Stimulated activated CD4-positive, alpha-beta T cell treated with anti-CD3 and anti-CD28 coated beads, Interleukin-12 subunit alpha, Interleukin-12 subunit beta, amount 100 ng/mL, for 24 hours (primary cell): ENCODE results near the gene ENPP3.
A peak's percentile ranks its signal among the peaks of the same experiment; 100 is the strongest.

Experiments
- DNase-seq, 2 experiments: peaks; one replicate each; pipeline ENCODE4 v3.0.0-alpha.2; 2020; ENCODE audit warnings: low read depth in 2 of 2

Gene ENPP3

DNA sequence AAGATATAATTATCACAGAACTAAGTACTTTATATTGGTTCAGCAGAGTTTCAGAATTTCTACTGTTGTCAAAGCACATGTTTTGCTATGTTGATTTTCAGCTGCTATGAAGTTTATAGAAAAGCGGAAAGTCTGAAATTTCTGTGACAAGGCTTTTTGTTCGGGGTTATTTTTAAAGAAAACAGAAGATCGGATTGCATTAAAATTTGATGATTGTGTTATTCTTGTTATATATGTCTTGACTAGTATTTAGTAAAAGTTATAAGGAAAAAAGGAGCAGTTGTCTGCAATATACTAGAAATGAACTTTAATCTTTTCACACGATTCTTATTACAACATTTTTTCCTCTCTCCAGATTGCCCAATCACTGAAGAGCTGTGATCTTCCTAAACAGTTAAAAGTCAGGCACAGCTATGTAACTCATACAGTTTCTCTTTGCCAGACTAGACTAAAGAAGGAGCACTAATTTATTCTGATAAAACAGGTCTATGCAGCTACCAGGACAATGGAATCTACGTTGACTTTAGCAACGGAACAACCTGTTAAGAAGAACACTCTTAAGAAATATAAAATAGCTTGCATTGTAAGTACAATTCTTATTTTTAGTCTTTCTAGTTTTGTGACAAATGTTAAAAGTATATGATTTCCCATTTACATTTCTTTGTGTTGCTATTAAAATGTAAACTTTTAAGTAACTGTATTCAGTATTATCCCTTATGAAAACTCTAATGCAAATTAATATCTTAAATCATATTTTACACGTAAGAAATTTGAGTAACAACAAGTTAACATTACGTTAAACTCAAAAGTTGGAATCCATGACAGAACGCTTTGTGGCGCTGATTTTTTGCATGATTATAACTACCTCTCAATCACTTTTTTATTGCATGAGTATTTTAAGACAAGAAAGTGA is at the start of gene ENPP3:
ENPP3 (plus strand) TSS at position 423 of the 913 bp plus-strand sequence; CDS start at position 506, 83 bp downstream.
- no peak for DNase-seq

DNA sequence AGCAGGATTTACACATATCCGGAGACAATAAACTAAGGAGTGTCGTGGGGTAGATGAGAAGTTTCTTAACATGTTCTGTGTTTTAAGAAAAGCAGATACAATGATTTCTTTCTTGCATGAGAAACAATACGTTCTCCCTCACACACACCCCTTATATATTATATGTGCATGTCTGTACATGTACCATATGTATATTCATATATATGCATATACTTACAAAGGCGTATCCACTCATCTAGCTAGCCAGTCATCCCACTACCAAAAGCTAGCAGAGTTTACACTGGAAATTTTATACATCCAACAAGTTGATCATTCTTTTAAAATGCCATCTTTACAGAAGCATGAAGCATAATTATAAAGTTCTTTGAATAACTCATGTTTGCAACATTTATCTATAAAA is 49.2 kb upstream of the ENPP3 start:
- DNase-seq: no peak

DNA sequence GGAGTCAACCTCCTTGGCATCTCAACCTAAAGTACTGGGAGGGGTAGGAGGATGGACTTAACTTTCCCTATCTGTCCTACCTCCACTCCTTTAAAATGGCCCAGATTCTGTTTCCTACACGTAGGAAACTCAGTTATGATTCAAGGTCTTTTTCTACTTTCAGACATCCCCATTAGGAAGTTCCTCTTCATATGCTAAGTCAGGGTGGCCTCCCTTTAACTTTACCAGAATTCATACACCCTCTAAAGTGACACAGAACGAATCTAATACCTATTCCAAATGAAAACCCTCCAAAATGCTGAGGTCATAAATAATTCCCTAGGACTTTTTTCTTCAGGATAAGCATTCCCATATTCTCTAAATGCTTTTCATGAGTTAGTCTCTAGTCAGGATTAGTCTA is 48.5 kb upstream of the ENPP3 start:
- DNase-seq: no peak

DNA sequence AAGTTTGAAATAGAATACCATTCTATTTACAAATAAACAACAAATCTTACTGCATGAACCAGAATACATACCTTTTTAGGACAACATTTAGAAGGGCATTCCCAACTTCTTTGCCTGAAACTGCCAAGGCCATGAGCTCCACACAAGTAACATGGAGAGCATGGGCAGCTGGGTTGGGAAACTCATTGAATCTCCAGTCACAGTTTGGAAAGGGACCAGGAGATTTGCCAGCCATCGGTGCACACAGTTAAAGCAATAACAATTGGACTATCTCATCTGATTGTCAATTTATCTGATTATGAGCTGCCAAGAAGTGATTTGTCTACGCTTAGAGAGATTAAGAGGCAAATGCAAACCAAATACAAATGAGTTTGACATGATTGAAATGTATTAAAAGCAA is 44.2 kb upstream of the ENPP3 start:
- no peak for DNase-seq

DNA sequence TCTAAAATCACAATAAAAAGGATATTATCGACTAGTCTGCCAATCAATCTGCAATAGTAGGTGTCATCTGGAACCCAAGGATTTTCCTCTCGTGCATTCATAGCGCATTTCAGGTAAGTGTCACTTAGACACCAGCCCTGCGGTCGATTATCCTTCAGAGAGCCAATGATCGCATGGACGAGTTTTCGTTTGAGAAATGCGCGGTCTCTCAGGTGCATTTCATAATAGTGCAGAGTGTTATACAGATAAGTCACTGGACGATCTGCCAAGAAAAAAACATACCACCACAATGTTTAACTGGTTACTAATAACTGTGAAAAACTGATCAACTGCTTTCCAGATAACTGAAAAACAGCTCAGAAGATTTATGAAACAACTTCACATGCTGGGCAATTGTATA is 43.0 kb upstream of the ENPP3 start:
- no peak for DNase-seq

DNA sequence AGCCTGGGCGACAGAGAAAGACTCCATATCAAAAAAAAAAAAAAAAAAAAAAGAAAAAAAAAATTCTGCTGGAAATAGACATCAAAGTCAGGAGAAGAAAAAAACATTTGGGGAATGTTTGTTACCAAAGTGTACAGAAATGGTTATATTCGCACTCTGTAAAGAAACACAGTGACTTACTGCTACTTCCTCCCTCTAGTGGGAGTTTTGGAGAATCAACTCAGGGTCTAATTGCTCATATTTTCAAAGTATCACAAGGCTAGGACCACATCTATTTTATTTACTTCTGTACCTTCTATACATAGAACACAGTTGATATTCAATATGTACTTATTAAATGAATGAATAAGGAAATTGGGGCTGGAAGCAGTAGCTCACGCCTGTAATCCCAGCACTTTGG is 39.7 kb upstream of the ENPP3 start:
- no peak for DNase-seq

DNA sequence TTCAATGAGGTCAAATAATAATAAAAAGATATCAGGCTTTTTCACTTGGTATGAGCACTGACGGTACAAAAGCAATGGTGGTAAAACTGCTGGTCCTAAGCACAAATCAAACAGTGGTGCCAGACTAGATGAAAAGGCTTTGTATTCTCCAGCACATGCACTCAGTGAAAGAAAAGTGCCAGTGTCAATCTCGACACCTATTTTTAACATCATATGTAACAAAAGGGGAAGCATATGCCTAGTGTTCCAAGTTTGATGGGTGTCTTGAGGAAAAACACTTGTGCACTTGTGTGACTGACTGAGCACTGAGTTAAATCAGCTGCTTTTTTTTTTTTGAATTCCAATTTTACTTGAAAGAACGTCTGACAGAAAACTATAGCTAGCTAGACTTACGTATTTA is 36.4 kb upstream of the ENPP3 start:
- DNase-seq: no peak

DNA sequence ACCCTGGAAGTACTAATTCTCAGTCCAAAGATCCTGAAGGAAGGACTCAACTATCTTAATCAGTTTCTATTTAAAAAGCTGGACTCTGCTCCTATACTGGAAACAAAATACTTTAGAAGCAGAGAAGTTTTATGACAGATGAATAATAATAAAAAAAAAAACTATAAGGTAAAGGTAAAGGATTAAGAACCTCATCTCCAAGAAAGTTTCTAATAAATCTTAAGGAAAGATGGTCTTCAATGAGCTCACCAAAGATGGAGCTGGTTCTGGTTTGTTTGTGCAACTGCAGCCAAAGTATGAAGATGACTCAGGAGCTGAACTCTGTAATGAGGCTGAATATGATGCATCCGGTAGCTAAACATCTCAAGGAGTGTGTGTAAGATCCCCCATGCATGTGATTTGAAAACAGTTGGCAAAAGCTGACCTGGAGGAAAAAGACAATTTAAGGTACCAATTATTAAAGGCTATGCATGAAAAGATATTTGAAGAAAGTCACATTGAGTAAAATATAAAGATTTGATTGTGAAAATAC is 34.3 kb upstream of the ENPP3 start:
- DNase-seq: no peak

DNA sequence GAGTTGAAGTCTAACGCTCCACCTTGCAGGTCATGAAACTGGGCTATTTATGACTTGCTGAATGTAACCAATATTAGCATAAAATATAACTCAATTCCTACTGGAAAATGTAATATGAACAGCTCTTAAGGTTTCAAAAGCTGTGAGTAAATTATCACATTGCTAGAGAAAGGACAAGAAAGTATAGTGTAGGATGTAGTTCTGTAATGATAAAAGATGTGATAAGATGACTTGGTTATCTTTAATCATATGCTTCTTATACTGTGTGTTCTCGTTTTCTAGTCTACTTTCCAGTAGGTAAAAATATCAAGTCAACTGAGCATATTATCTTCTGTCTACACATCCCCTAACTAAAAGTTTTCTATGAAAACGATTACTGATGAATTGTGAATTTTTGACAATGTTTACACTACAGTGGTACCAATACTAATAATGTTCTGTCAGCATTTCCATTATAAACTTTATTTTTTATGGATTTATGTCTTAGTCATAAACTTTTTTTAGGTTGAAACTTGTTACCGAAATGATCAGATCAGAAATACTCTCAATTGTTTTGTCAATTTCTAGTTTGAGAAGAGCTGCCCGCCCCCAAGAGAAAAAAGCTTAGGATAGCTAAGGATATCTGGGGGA is 23.7 kb upstream of the ENPP3 start:
- DNase-seq: no peak

DNA sequence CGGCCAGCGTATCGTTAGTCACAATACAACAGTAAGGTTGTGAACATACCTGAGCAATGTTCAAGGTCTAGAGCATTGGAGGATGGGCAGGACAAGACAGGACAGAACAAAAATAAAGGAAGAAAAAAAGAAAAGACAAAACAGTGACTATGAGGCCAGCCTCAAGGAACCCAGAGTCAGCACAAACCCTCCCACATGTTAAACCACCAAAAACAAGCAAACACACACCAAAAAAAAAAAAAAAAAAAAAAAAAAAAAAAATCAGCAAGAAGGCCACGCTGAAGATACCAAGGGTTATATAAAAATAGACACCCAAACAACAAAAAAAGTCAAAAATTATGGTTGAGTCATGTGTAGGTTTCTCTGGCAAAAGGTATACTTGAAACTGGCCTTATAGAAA is 21.8 kb upstream of the ENPP3 start:
- DNase-seq: no peak

DNA sequence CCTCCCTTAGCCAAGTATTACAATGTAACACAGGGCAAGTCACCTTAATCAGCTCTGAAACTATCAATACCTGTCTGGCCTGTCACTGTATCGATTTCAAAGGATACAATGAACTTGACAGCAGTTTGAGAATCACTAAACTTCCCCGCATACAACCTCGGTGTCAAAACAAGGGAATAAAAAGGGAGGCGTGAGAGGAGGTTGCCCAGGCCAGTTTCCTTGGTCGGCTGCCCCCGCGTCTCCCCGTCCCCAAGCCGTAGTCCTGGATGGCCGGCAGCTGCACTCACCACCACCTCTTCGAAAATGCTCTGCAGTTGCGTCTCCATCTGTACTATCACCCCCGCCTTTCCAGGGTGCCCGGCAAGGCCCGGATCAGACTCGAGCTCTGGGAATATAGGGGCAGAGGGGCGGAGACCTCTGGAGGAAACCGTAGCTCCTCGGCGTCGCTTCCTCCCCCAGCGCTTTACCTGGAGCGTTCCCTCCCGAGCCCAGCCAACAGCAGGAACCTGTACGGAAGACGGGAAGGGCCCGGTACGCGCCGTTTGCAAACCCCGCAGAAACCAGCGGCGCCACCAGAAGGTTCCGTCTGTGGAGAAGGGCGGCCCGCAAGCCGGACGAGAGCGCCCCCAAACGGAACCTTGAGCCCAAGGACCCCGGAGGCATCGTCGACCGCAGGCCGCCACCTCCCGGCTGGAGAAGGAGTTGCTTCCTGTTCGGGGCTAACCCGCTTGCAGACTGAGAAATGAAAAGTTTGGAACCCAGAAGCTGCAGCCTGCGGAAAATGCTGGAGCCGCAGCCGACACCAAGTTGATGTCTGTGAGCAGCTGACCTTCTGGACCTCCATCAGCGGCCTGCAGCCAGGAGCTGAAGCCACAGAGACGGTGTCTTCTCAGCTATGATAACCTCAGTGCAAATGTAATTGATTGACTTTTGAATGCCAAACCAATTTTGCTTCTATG is 9.1 kb upstream of the ENPP3 start, which contains the start of gene MED23:
MED23 (minus strand) TSS at position 519 of the 959 bp plus-strand sequence; CDS start at position 326, 193 bp downstream.
- DNase-seq: peak; percentile 93 to 95

DNA sequence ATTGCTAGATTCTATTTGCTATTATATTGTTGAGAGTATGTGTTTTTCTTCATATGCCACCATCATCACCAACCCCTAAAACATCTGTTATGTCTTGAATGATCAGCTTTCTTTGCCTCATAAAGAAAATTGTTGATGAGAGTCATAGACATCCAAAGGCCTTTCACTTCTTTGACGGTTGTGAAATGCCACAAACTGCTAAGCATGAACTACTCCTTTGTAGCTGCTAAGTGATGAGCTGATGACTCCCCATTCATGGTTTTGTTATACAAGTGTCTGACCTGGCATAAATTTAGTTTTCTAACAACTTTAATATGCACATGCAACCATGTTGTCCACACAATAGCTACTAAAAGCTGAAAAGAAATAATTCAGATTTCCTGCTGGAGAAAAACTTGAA is 8.4 kb upstream of the ENPP3 start:
- no peak for DNase-seq

DNA sequence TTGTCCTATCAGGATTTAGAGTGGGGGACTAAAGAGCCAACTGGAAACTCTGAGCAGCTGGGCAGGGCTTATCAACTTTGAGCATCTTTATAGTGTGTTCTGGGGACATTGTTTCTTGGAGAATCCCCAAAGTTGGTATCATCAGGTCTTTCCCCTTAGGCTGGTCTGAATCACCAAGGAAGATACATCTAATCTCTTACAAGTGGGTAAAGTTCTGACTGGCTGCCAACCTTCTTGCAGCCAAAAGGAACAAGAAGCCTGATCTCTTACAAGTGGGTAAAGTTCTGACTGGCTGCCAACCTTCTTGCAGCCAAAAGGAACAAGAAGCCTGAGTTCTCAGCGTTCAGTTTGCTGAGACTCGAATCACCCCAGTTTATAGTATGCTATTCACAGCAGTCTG is 7.5 kb upstream of the ENPP3 start:
- no peak for DNase-seq

DNA sequence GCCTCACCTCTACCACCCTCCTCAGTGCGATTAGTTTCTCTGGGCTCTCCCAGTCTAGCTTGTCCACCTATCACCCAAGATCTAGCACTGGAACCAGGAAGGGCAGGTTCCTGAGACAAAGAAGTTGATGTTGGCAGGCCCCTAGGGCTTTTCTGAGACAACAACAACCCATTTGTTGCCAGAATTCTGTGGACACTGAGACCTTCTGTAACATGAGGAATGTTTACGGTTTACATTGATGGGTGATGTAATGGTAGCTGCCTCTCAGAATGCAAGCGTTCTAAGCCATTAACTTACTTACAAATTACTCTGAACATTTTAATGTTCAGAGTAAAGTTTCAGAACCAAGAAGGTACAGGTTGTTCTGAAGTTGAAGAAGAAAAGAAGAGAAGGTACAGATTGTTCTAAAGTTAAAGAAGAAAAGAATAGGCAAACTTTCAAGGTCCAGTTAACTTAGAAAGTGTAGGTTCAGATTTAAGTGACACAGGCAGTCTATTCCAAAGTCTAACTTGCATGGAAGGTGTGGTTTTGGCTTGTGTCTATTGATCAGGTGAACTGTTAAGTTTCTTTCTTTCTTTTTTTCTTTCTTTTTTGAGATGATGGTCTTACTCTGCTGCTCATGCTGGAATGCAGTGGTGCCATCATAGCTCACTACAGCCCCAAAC is 5.3 kb upstream of the ENPP3 start:
- no peak for DNase-seq

DNA sequence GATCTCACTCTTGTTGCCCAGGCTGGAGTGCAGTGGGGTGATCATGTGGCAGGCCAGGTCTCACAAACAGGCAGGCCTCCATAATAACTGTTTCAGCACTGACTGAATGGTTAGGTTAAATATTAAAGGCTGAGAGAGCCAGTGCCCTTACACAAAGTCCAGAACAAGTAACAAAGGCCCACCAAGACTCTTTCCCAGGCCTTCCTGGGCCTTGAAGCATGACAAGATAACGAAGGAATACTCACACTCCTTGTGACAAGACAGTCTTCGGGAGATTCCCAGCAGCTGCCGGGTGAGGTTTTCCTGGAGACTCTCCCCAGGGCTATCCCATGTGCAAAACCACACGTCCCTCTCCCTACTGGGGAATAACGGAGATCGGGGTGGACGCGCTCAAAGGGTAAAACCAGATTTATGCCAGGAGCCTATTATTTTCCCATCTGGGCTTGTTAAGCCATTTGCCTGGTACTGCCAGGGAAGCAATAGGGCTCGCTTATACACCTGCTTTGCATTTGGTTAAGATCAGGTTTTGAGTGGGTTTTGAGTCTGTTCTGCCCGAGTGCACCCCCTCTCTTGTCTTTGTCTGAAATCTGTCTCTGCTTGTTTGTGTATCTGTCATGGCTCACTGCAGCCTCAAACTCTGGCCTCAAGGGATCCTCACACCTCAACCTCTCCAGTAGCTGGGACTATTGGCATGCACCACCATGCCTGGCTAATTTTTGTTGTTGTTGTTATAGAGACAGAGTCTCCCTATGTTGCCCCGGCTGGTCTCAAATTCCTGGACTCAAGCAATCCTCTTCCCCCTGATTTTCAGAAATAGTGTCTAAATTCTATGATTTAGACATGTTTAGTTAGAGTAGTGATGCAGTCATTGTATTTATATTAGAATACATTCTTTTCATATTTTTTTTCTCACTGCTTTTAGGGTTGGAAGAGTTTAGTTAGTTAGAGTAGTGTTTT is 1.4 kb upstream of the ENPP3 start:
- no peak for DNase-seq

DNA sequence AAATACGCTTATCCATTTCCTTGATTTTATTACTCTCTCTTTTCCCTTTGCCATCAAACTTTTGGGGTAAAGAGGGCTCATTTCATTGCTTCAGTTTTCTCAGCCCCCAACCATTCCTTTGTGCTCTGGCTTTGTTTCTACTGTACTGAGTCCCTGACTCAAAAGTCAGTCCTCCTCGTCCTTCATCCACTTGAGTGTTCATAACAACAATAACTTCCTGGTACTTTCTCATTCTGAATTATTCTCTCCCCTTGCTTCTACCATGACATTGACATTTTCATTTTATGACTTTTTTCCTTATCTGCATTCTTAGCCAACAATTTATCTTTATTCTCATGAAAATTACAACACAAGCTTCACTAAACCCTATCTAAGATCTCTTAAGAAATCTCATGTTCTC is 911 bp downstream of the ENPP3 start:
- no peak for DNase-seq

DNA sequence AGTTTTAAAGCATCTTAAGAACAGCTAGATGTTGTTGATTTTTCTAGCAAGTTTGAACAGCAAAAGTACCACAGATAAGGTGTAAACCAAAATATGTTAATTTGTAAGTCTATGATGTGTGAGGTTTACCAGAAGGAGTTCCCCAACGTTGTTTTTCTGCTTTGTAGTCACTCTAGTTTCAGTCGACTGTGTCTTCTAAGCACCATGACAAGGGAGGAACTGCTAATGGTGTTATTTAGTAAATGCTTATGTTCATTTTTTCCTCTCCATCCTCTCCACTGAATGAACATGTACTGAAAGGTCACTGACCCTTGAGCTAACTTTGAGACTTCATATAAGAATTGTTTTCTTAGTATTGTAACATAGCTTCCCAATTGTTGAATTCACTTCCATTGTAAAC is 3.0 kb downstream of the ENPP3 start:
- DNase-seq: no peak

DNA sequence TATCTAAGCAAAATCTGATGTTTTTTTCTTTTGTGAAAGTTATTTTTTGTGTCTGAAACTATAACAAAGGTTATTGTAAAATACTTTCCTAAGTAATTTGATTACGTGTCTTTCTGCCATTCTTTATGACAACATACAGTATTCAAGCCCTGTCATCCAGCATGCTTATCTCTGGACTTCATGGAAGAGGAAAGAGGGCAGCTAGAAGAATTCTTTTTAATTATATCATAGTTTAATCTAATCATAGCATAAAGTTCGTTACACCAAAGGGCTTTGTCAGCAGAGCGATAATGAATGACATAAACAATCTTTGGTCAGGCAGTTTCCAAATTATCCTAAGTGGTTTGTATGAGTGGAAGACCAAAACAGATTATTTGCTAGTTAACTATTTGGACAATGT is 3.5 kb downstream of the ENPP3 start:
- DNase-seq: no peak

DNA sequence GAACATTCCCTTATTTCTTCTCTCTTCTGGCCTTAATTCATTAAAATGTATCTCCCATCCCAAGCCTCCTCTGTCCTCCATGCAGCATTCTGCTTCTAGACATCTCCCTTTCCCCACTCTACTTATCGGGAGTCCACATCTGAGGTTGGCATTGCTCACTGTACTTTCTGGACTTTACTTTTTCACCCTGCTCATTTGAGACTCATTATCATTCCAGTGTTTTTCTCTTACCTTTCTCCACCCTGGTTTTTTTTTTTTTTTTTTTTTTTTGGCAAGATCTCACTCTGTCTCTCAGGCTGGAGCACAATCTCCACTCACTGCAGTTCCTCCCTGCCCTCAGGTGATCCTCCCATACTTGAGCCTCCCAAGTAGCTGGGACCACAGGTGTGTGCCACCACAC is 4.5 kb downstream of the ENPP3 start:
- no peak for DNase-seq

DNA sequence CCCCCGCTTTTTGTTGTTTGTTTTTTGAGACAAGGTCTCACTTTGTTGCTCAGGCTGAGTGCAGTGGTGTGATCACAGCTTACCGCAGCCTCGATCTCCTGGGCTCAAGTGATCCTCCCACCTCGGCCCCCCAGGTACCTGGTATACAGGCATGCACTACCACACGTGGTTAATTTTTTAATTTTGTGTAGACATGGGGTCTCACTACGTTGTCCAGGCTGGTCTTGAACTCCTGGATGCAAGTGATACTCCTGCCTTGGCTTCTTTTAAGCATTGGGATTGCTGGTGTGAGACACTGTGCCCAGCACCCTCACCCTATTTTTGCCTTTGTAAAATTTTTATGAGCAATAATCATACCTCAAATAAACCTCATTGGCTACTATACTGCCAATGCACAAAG is 5.5 kb downstream of the ENPP3 start:
- no peak for DNase-seq
